HL-60 (cell line): ENCODE measurements around the gene PGBD5.

Source experiments
- GABPA ChIP-seq: IDR thresholded peaks from 2 replicates; pipeline ENCODE4 v1.6.1; 2012; ENCODE audit warnings: low read depth
- POLR2AphosphoS5 ChIP-seq: IDR thresholded peaks from 2 replicates; pipeline ENCODE4 v1.6.1; 2012; ENCODE audit warnings: low read depth
- TF ChIP-seq, protein P1 (sequence below): IDR thresholded peaks from one replicate; pipeline ENCODE4 v1.5.1; 2011; ENCODE audit warnings: low read length, control low read depth, inconsistent platforms; ENCODE audit not compliant: insufficient read depth

DNA sequence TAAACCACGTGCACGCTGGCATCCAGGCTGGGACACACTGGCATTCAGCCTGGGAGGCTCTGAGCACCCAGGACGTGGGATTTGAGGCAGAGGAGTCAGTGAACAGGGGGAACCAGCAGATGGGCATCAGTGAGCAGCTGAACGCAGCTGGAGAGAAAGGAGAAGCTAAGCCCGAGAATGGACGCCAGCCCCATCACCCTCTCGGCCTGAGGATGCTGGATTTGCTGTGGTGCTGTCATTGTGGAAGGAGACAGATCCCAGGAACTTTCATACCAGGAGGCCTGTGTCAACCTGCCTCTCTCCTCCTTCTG, 132.8 kb downstream of the PGBD5 start:
- TF ChIP-seq, protein P1, sequence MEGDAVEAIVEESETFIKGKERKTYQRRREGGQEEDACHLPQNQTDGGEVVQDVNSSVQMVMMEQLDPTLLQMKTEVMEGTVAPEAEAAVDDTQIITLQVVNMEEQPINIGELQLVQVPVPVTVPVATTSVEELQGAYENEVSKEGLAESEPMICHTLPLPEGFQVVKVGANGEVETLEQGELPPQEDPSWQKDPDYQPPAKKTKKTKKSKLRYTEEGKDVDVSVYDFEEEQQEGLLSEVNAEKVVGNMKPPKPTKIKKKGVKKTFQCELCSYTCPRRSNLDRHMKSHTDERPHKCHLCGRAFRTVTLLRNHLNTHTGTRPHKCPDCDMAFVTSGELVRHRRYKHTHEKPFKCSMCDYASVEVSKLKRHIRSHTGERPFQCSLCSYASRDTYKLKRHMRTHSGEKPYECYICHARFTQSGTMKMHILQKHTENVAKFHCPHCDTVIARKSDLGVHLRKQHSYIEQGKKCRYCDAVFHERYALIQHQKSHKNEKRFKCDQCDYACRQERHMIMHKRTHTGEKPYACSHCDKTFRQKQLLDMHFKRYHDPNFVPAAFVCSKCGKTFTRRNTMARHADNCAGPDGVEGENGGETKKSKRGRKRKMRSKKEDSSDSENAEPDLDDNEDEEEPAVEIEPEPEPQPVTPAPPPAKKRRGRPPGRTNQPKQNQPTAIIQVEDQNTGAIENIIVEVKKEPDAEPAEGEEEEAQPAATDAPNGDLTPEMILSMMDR: no peak
- no peak for TF ChIP-seq POLR2AphosphoS5
- TF ChIP-seq GABPA: no peak
